ACHN (cell line): ENCODE measurements around the gene RAP1B.

Experiments used
- DNase-seq: peaks from one replicate; pipeline ENCODE4 v3.0.0-alpha.2; 2015
- in situ Hi-C: cut with HindIII; loops from 2 replicates; pipeline ENCODE4 v1.10.0; 2017; ENCODE audit warnings: low sequenced_read_pairs, low pct_ligation_motif_present, low pct_unique_long_range_greater_than_20kb

Gene RAP1B

DNA sequence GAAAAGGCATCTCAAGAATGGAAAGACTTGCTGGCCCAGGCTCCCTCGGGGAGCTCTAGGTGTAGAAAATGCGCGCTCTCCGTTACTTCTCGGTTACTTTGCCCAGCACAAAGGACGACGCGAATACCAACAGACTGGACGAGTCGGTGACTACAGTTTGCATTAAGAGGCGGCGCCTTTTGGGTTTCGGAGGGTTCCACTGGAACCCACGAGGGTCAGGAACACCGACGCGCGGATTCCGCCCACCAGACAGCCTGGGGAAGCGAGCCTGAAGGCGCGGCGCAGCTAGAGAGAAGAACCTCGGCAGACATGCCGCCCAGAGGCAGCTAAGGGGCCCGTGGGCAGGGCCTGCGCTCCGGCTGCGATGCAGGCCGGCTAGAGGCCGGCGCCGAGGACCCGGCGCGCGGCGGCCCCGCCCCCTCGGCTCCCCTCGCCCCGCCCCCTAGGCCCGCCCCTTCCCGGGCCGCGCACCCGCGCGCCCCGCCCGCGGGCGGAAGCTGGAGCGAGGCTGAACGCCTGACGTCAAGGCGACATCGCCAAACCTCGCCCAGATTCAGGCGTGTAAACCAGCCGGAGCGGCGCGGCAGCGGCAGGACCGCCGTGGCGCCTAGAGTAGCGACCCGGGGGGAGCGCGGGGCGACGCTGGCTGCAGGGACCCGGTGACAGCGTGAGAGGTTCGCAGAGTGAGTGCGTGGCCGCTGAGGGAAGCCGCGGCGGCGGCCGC lies at the start of gene RAP1B:
RAP1B (plus strand) TSS at position 530 of the 724 bp plus-strand sequence. CDS start 37,826 bp downstream, outside the sequence.
- peak; percentile 94 for DNase-seq

DNA sequence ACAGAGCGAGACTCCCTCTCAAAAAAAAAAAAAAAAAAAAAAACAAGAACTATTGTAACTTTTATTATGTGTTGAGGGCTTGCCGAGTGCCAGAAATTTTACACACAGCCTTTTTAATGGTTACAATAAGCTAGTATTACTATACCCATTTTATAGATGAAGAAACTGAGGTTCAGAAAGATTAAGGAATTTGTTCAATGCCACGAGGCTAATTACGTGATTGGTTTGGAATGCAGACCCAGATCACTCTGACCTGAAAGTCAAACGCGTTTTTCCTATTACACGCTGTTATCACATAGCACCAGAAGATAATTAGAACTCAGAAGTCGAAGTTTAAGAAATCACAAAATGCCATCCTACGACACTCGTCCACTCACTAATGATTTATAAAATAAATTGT lies 48.9 kb upstream of the RAP1B start:
- DNase-seq = no peak
- in situ Hi-C loops = no loop called here

More for the DNA sequence above, at the start of gene RAP1B:
- in situ Hi-C loops = no loop called here

DNA sequence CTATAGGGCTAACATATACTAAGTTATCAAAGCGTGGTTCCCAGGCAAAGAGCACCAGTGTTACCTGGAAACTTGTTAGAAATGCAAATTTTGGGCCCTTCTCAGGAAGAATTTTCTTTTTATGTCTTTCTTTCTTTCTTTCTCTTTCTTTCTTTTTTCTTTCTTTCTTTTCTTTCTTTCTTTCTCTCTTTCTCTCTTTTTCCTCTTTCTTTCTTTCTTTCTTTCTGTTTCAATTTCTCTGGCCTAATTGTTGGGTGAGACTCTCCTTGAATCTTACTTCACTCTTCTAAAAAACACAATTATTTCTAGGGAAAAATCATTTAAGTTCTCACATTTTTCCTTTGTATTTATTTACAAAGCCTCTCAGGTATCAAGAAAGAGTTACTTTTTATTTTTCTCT lies 46.5 kb upstream of the RAP1B start:
- in situ Hi-C loops = no loop called here
- DNase-seq = no peak

DNA sequence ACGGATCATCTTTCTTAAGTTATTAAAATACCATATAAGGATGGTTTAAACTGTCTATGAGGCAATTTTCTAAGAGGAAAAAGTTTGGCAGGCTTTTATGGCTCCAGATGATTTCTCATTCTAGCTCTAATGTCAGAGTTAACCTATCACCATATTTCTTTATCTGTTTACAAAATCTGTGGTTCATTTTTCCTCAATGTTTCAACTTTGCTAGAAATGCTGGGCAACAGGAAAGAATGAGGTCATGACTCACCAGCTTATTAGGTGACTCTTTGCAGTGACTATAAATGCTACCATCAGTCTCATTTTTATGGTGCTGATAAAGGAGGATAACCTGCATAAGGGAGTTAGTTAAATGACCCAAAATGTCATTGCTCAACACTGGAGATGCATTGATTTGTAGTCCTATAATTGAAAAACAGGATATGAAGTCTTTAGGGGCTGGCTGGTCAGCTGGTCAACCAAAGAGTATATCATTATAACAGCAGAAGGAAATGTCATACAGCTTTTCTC lies 45.3 kb upstream of the RAP1B start:
- in situ Hi-C loops = no loop called here
- peak; percentile 47 for DNase-seq

DNA sequence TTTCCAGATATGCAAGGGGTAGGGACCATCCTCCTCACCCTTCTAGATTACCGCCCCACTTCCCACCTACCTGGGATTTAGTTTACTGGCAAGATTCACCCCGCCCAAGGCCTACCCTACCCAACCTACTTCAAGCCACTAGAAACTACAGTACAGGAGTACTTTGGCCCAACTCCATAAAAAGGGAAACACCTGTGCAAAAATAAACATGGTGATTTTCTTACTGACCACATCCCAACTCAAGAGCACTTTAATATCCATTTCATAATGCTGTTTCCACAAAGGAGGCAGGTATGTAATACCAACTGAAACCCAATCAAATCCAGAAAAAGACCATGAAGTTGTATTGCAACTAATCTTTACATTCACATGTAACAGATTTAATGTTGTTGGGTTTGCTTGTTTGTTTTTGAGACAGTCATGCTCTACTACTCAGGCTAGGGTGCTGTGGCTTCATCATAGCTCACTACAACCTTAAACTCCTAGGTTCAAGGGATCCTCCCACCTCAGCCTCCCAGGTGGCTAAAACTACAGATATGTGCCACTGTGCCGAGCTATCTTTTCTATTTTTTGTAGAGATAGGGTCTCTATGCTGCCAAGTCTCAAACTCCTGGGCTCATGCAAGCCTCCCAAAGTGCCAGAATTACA lies 41.7 kb upstream of the RAP1B start:
- DNase-seq = no peak
- in situ Hi-C loops = no loop called here

DNA sequence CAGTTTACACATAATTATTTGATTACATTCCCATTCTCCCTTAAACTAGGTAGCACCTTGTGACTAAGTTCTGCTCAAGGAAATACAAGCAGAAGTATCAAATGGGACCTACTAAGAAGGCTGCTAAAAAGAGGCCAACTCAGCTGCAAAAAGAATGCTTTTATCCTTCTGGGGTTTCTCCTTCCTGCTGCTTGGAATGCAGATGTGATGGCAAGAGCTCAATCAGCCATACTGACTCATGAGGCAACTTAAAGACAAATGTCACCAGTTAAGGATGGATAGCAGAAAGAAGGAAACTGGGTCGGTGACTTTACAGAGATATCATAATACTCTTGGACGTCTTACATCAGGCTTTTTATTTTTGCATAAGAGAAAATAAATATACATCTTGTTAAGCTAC lies 38.0 kb upstream of the RAP1B start:
- DNase-seq = no peak
- in situ Hi-C loops = no loop called here

DNA sequence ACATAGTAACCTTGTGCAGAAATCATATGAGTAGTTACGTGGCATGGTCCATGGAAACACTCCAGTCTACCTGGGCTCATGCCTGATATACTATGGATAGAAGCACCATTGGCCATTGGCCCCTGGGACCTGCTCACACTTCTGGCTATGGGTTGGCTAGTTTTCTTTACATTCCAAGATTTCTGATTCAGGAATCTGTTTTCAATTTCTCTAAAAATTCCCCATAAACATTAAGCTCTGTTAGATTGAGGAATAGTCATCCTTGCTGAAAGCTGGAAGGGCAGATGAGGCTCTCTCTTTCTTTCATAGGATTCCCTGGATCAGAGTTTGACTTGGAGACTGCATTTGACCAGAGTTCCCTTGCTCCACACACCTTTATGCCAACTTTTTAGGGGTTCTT lies 37.3 kb upstream of the RAP1B start:
- no peak for DNase-seq
- in situ Hi-C loops = no loop called here

DNA sequence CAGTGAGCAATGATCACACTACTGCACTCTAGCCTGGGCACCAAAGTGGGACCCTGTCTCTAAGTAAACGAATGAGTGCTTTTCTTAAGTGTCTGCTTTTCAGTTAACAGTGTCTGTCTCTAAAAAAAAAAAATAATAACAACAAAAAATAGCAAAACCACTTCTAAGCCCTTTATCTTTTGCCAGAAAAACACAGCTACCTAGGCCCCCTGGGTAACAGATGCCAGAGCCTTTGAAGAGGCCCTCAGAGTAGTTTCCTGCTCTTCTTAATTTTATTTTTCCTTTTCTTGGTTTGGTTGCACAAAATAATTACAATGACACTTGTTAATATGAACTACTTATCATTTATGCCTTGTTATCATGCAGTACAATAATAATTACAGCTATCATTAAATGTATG lies 32.8 kb upstream of the RAP1B start:
- in situ Hi-C loops = no loop called here
- DNase-seq = no peak

DNA sequence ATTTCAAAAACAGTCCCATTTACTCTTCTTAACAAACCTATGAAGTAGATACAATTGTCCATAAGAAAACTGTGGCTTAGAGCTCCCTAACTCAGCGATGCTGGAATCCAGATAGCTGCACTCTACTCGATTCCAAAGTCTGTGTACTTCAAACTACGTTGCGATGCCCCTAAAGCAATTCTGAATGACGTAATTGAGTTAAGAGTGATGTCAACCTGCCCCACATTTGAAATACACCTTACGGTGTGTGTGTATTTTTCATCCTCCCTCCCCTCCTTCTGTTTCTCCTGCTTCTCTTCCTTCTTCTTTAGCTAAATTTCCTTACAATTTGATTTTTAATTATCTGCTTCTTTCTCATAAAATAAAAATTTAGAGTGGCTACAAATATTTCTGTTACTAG lies 31.9 kb upstream of the RAP1B start:
- DNase-seq = no peak
- in situ Hi-C loops = no loop called here

DNA sequence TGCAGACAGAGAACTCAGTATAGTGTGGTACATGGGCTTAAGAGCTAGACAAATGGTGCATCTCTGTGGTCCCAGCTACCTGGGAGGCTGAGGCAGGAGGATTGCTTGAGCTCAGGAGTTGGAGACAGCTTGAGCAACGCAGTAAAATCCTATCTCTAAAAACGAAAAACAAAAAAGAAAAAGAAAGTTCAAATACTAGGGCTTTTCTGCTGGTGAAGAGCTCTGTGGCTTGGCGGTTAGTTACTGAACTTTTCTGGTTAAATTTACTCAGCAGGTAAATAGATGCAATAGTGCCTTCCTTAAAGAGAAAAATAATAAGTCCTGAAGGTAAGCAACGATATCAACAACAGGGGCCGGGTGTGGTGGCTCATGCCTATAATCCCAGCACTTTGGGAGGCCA lies 31.4 kb upstream of the RAP1B start:
- in situ Hi-C loops = no loop called here
- no peak for DNase-seq

DNA sequence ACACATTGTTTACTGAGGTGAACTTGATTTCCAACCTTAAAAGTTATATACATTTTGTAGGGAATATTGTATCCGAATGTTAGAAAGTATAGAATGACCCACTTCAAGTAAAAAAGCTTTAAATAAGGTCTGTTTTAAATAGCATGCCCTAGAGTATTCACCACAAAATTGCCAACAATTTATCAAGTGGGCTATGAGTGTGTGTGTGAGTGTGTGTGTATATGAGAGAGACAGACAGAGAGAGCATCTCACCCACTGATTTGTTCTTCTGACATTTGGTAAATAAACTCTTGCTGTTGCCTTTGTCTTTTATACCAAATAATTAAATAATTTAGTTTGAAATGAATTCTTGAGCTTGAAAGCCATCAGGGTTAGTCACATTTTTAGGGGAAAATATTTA lies 29.8 kb upstream of the RAP1B start:
- DNase-seq = no peak
- in situ Hi-C loops = no loop called here

DNA sequence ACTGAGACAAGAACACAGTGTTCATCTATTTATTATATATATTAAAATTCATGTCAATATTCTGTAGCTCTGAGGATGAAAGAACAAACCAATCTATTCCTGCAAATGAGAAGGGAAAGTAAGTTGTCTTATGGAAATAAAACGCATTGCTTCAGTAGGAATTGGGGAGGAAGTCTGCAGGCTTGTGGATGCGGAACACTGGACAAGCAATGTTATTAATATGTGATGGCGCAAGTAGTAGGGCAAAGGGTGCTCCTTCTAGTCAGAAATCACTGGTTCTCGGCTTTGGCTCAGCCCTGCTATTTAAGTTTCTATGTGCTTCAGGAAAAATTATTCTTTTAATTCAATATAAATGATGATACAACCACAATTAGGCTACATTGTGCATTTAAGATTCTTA lies 28.8 kb upstream of the RAP1B start:
- DNase-seq = no peak
- in situ Hi-C loops = no loop called here

DNA sequence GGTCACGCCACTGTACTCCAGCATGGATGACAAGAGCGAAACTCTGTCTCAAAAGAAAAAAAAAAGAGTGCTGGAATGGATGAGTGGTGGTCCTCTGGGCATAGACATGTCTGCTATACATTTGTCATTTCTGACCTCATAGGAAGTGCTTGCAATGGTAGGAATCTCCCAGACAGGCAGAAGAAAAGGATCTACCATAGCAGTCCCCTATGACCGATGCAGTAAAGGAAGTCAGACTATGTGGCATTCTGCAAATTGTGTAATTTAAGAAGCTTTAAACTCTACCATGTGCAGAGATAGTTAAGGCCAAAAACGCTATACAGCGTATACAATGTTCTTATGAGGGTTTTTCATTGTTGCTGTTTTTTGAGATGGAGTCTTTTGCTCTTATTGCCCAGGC lies 24.7 kb upstream of the RAP1B start:
- in situ Hi-C loops = no loop called here
- DNase-seq = no peak

DNA sequence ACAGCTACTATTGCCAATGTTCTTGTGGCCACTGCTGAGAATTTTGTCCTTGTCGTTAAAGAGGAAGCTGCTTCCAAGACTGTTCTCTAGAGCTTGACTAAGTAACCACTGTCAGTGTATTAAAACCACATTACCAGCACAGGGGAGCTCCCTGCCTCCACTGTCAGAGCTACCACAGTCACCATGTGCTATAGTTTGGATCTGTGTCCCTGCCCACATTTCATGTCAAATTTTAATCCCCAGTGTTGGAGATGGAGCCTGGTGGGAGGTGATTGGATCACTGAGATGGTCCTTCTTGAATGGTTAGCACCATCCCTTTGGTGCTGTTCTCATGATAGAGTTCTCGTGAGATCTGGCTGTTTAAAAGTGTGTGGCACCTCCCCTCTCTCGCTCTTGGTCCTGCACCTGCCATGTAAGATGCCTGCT lies 23.2 kb upstream of the RAP1B start:
- in situ Hi-C loops = no loop called here
- DNase-seq = no peak

DNA sequence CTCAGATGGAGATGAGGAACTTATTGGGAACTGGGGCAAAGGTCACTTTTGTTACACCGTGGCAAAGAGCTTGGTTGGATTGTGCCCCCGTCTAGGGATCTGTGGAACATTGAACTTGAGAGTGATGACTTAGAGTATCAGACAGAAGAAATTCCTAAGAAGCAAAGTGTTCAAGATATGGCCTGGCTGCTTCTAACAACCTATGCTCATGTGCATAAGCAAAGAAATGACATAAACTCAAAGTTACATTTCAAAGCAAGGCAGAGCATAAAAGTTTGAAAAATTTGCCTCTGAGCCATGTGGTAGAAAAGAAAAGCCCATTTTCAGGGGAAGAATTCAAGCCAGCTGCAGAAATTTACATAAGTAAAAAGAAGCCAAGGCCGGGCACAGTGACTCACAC lies 21.5 kb upstream of the RAP1B start:
- no peak for DNase-seq

DNA sequence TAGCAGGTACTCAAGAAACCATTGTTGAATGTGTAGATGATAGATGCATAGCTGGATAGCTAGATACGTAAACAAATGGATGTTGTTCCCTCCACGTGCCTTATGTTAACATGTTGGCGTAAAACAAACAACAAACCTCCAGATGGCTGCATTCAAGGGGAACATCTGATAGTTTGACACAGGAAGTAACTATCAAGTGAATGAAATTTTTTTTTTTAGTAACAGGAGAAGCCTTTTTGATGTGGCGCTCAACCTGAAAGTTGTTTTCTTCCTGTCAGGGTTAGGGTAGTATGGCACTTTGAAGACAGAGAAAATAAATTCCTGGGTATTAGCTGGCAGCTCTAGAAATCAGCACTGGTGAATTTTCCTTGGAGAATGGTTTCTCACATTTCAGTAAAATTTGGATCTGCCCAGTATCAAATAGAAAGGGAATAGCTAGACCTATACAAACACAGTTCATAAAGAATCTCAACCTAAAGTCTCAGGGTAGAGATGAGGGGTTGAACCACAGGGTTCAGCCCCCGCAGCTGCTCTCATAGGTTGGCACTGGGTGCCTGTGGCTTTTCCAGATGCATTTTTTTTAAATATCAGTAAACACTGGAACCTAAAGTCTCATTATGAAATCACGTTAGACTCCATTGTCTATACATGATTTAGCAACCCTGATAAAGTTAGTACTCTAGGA lies 18.8 kb upstream of the RAP1B start:
- in situ Hi-C loops = no loop called here
- DNase-seq = no peak

More for the DNA sequence above, 21.5 kb upstream of the RAP1B start:
- in situ Hi-C loops = no loop called here

DNA sequence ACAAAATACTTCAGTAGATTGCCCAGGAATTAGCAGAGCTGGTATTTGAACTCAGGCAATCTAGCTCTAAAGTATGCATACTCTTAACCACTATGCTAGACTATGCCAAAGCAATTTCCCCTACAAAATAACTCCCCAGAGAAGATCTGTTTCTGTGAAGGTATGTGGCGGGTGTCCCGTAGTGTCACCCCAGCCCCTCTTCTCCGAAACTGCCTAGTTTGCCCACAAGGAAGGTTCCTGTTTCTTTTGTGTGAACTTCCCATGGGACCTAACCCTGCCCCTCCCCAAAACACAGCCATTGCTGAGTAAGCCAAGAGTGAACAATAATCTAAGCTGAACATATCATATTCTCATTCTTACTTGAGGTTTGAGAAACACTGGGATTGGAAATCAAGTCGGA lies 15.5 kb upstream of the RAP1B start:
- no peak for DNase-seq
- in situ Hi-C loops = no loop called here

DNA sequence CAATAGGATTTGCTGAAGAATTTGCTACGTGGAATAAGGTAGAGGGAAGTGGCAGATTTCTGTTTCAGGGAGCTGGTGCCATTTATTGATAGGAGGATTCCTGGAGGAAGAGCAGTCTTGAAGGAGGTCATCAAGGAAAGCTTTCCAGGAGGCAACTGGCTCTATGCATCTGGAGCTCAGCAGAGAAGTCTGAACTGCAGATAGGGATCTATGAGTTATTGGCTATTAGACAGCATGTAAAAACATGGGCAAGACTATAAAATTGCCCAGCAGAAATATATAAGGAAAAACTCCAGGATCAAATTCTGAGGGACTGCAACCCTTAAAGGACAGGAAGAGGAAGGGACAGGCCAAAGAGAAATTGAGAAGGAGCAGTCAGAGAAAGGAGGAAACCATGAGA lies 8.9 kb upstream of the RAP1B start:
- in situ Hi-C loops = no loop called here

DNA sequence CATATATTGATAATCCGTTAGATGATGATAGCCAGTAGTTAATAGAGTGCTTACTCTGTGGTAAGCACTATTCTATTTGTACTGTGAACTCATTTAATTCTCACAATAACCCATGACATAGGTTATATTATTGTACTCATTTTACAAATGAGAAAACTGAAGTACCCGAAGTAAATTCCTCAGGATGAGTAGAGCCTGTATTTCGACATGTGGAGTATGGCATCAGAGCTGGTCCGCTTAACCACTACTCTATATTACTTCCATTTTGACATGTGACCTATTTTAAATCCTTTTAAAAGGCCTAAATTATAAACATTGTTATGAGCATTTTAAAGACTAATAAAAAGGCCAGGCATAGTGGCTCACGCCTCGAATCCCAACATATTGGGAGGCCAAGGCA lies 8.0 kb upstream of the RAP1B start:
- no peak for DNase-seq
- in situ Hi-C loops = no loop called here

More for the DNA sequence above, 8.9 kb upstream of the RAP1B start:
- no peak for DNase-seq

DNA sequence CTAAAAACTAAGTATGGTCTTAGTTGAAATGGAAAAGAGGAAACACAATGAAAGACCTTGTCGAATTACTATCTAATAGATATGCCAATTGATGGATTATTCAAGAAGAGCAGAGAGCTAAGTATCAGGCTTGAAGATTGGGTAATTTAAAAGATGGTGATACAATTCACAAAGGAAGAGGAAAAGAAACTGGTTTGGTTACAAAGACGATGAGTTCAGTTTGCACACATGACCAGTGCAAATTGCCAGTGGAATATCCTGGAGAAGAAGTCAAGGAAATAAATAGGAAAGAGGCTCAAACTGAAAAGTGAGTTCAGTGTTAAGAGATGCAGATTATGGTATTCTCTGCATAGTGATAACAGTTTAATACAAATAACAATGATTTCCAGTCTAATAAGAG lies 2.5 kb upstream of the RAP1B start:
- in situ Hi-C loops = no loop called here
- DNase-seq = no peak
